Epithelial cell of proximal tubule (primary cell): Measurements from ENCODE around the gene CANX. TPM values are rescaled to one million over a fixed set of nuclear protein-coding genes. Genes with fewer than 3 reads are reported as not detected.

ENCODE experiments used
- DNase-seq: peaks from one replicate; pipeline ENCODE4 v3.0.0-alpha.2; 2011; ENCODE audit warnings: low read depth
- H3K4me3 ChIP-seq: 2 replicates; pipeline ENCODE4 v1.5.1; 2011; ENCODE audit warnings: low read depth, mild to moderate bottlenecking, low read length
- total RNA-seq: library from RNA; depleted of rRNA; stranded (reverse); fragments of >200 nt; gene quantifications from 2 replicates; pipeline ENCODE4 v1.2.3, GENCODE V29; 2015
- TF ChIP-seq, protein P1 (sequence below): conservative IDR thresholded peaks from 2 replicates; pipeline ENCODE4 v1.5.1; 2012; ENCODE audit warnings: low read depth, mild to moderate bottlenecking, low read length

The CANX gene
- total RNA-seq, 1 donor from 2014 or later, result 467 TPM

DNA sequence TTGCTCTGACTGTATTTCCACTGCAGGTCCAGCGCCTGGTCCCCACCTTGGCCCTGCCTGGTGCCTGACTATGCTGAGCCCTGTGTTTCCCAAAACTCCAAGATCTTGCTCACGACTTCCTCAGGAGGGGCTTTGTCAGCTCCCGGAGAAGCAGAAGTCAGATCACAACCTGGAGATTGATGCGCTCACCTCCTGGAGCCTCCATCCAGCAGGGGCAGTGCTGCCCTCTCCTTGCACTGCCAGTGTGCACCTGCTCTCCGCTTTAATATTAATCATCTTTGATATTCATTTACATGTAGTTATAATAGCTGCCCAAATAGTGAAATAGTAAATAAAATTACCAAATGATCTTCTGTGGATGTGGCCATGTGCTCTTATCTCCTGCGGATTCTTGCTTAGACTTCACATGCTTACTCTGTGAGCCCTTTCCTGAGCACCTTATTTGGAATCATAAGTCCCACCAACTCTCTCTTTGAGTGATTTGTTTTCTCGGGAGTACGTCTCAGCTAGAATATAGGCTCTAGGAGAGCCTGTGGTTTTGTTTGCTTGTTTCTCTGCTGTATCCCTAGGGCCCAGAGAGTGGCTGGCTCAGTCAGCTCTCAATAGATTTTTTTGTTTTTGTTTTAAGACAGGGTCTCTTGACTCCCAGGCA is 51.2 kb downstream of the CANX start:
- TF ChIP-seq, protein P1, sequence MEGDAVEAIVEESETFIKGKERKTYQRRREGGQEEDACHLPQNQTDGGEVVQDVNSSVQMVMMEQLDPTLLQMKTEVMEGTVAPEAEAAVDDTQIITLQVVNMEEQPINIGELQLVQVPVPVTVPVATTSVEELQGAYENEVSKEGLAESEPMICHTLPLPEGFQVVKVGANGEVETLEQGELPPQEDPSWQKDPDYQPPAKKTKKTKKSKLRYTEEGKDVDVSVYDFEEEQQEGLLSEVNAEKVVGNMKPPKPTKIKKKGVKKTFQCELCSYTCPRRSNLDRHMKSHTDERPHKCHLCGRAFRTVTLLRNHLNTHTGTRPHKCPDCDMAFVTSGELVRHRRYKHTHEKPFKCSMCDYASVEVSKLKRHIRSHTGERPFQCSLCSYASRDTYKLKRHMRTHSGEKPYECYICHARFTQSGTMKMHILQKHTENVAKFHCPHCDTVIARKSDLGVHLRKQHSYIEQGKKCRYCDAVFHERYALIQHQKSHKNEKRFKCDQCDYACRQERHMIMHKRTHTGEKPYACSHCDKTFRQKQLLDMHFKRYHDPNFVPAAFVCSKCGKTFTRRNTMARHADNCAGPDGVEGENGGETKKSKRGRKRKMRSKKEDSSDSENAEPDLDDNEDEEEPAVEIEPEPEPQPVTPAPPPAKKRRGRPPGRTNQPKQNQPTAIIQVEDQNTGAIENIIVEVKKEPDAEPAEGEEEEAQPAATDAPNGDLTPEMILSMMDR, result no peak
- no peak for DNase-seq
- no peak overlapping the region for H3K4me3 ChIP-seq

DNA sequence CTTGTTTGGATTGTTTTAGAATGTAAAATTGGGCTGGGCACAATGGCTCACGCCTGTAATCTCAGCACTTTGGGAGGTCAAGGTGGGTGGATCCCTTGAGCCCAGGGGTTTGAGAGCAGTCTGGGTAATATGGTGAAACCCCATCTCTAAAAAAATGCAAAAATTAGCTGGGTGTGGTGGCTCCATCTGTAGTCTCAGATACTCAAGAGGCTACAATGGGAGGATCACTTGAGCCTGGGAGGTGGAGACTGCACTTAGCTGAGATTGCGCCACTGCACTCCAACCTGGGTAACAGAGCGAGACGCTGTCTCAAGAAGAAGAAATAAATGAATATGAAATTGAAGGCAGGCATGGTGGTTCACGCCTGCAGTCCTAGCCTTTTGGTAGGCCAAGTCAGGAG is 55.2 kb downstream of the CANX start:
- DNase-seq, result no peak
- H3K4me3 ChIP-seq, result no peak overlapping the region
- TF ChIP-seq, protein P1, result no peak

DNA sequence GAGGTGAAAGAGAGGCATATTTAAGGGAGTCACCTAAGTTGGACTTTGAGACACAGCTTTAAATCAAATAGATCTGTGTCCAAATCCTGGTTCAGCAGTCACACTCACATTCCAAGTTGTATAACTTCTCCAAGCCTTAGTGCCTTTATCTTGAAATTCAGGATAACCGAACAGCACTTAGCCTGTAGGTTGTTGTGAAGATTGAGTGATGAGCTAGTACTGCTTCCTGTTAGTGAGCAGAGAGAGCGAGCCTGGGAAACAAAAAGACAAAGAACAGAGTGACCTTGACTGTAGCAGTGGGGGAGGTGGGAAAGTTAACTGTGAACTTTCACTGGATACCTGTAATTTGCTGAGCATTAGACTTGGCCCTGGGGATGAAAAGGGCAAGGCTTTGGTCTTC is 56.3 kb downstream of the CANX start:
- TF ChIP-seq, protein P1, result no peak
- H3K4me3 ChIP-seq, result no peak overlapping the region
- DNase-seq, result no peak

DNA sequence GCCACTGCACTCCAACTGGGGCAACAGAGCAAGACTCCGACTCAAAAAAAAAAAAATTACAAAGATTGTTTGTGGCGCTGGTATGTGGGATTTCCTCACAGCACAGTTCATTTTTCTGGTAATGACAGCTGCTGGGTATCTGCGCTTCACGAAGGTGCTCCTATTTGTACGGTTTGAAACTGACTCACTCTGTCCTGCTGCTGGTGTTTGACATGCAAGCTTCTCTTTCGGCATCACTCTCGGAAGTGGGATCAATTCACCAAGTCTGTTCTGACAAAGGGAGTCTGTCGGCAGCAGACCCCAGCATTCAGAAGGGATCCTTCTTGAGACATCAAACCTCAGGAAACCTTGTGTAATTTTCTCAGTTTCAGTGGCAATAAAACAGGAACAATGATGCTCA is 60.2 kb downstream of the CANX start:
- TF ChIP-seq, protein P1, result no peak
- H3K4me3 ChIP-seq, result no peak overlapping the region
- DNase-seq, result no peak

DNA sequence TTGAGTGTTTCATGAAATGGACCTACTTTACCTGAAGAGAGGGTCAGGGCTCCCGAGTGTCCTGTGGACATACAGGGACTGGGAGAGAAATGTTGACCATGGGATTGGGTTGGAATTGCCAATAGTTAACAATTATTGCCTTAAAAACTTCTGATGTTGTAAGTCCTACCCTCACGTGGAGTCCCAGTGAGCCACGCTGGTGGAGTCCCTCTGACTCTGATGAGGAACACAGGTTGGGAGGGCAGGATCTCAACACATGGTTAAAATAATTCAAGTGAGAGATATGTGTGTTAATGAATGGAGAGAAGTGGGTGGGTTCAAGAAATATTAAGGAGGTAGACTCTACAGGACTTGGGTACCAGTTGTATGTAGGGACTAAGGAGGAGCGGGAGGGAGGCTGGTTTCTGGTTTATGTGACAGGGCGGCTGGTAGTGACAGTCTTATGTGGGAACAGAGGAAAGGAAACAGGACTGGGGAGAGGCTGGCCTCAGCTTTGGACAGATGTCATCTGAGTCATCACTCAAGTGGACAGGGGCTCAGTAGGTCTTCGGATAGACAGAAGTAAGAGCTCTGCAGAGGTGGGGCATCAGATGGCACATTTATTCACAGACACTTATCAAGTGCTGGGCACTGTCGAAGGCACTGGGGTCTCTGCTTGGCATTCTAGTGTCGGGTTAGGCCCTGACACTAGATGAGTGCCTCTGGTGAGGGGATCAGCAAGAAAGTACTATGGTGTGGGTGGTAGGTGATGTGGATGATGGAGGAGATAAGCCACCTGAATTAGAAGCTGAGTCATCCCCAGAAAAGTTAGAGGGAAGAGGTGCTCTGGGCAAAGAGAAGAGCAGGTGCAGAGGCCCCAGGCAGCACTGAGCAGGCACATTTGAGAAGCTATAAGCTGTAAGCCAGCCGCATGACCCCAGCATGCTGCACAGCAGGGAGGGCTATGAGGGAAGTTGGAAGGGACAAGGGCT is 61.1 kb downstream of the CANX start:
- no peak for DNase-seq
- no peak overlapping the region for H3K4me3 ChIP-seq
- TF ChIP-seq, protein P1, result no peak

DNA sequence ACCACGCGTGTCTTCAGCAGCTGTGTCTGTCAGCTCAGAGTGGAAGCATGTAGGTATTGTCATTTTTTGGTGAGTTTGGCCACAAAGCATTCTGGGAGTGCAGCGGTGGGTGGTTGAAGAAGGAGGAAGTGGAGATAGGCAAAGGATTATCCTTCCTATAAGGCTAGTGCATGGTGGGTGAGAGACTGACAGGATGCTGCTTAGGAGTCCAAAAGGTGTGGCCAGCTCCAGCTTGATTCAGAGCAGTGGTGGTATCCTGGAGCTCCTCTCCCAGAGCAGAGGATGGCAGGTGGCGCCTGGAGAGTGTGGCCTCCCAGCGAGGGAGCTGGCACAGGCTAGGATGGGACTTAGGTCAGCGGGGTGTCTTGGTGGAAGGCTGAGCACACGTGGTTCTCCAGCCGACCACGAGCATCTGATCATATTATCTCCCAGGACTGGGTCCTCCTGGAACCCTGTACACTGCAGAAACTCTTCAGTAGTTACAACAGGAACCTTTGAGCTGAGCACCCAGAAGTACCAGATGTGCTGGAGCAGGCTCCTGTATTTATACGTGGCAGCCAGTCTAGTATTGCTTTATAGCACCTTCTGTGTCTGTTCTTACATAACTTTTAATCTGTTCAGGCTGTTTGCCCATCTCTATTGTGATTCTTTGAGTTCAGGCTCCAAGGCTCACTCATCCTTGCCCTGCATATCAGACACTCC is 63.5 kb downstream of the CANX start:
- no peak for DNase-seq
- H3K4me3 ChIP-seq, result no peak overlapping the region
- TF ChIP-seq, protein P1, result no peak
